OCI-LY1 (cell line): ENCODE data around the gene SERHL2.

Experiments used
- H2AFZ ChIP-seq: fragments of 200-600 bp; sonication (generic), shearing (Covaris generic); 2 replicates; pipeline ENCODE4 v1.6.0; 2014; ENCODE audit warnings: antibody characterized with exemption, mild to moderate bottlenecking, low read length
- H3F3A ChIP-seq: fragments of 200-600 bp; sonication (generic), shearing (Covaris generic); 2 replicates; pipeline ENCODE4 v1.6.0; 2014; ENCODE audit warnings: mild to moderate bottlenecking, antibody characterized with exemption, low read length, moderate library complexity; ENCODE audit not compliant: insufficient read depth
- H3K27ac ChIP-seq: fragments of 200-600 bp; sonication (generic); 2 replicates; pipeline ENCODE4 v1.5.1; 2014; ENCODE audit warnings: low read length, mixed run types, mild to moderate bottlenecking, low read depth; ENCODE audit not compliant: poor library complexity, severe bottlenecking
- H3K27me3 ChIP-seq: fragments of 200-600 bp; sonication (generic); 2 replicates; pipeline ENCODE4 v1.6.0; 2014; ENCODE audit warnings: antibody characterized with exemption, mild to moderate bottlenecking, low read length, moderate library complexity; ENCODE audit not compliant: insufficient read depth
- H3K36me3 ChIP-seq: fragments of 200-600 bp; sonication (generic); 2 replicates; pipeline ENCODE4 v1.6.1; 2014; ENCODE audit warnings: mild to moderate bottlenecking, antibody characterized with exemption, low read length, moderate library complexity, mixed read lengths; ENCODE audit not compliant: insufficient read depth
- H3K4me1 ChIP-seq: fragments of 200-600 bp; sonication (generic); 2 replicates; pipeline ENCODE4 v1.5.1; 2014; ENCODE audit warnings: mild to moderate bottlenecking, low read length, moderate library complexity; ENCODE audit not compliant: insufficient read depth, severe bottlenecking
- H3K4me2 ChIP-seq: fragments of 200-600 bp; sonication (generic), shearing (Covaris generic); 2 replicates; pipeline ENCODE4 v1.6.1; 2014; ENCODE audit warnings: low read length
- H3K4me3 ChIP-seq: fragments of 200-600 bp; sonication (generic); 2 replicates; pipeline ENCODE4 v1.5.1; 2014; ENCODE audit warnings: low read length, low read depth, mild to moderate bottlenecking, mixed read lengths; ENCODE audit not compliant: poor library complexity, severe bottlenecking
- H3K79me2 ChIP-seq: fragments of 200-600 bp; shearing (Covaris generic); 2 replicates; pipeline ENCODE4 v1.6.1; 2016; ENCODE audit warnings: mixed run types, low read length, mixed read lengths; ENCODE audit not compliant: insufficient read depth
- H3K9ac ChIP-seq: fragments of 200-600 bp; sonication (generic), shearing (Covaris generic); 2 replicates; pipeline ENCODE4 v1.6.1; 2014; ENCODE audit warnings: mild to moderate bottlenecking, low read length, mixed read lengths
- H3K9me2 ChIP-seq: fragments of 200-600 bp; sonication (generic), shearing (Covaris generic); 2 replicates; pipeline ENCODE4 v1.6.1; 2014; ENCODE audit warnings: low read depth, mild to moderate bottlenecking, low read length, mixed read lengths
- H3K9me3 ChIP-seq: fragments of 200-600 bp; shearing (Covaris generic); 2 replicates; pipeline ENCODE4 v1.6.1; 2014; ENCODE audit warnings: low read length, mixed read lengths
- H4K20me1 ChIP-seq: fragments of 200-600 bp; sonication (generic), shearing (Covaris generic); 2 replicates; pipeline ENCODE4 v1.6.0; 2016; ENCODE audit warnings: mild to moderate bottlenecking, low read length; ENCODE audit not compliant: insufficient read depth
- EZH2 ChIP-seq: fragments of 200-600 bp; sonication (generic), shearing (Covaris generic); IDR thresholded peaks from 2 replicates; pipeline ENCODE4 v1.8.0; 2017; ENCODE audit warnings: borderline replicate concordance, mixed run types, mild to moderate bottlenecking, antibody characterized with exemption, low read length, moderate library complexity, mixed read lengths
- TF ChIP-seq, protein P1 (sequence below): fragments of 200-600 bp; sonication (generic), shearing (Covaris generic); IDR thresholded peaks from 2 replicates; pipeline ENCODE4 v1.5.1; 2017; ENCODE audit warnings: mild to moderate bottlenecking, antibody characterized with exemption, low read length, moderate library complexity, mixed read lengths

Gene SERHL2

DNA sequence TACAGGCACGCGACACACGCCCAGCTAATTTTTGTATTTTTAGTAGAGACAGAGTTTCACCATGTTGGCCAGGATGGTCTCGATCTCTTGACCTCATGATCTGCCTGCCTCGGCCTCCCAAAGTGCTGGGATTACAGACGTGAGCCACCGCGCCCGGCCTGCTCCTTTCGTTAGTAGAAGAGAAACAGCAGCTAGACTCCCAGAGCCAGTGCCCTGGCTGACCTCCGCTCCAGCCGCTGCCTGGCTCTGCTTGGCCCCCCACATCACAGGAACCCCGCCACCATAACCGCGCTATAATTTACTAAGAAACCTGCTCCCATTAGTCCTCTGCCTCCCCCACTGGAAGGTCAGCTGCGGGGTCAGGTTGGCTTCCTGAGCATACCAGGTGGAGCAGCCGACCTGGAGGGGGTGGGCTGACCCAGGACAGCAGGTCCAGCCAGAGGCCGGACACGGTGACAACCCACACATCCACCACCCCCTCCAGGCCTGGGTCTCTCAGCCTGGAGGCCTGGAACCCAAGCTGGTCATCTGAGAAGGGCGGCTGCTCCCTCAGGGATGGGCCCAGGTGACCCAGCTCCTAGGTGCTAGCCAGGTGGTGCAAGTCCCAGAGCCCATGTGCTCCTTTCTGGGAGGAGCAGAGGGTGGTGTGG lies 68.4 kb downstream of the SERHL2 start:
- H3K4me2 ChIP-seq: no peak overlapping the region
- H3K79me2 ChIP-seq: no peaks in the 10 kb centered on the region
- H4K20me1 ChIP-seq: no peaks in the 10 kb centered on the region
- no peak overlapping the region for H3K4me3 ChIP-seq
- H3K9ac ChIP-seq: no peak overlapping the region
- no peak overlapping the region for H2AFZ ChIP-seq
- H3F3A ChIP-seq: no peaks in the 10 kb centered on the region
- H3K27ac ChIP-seq: no peak overlapping the region
- TF ChIP-seq, protein P1, sequence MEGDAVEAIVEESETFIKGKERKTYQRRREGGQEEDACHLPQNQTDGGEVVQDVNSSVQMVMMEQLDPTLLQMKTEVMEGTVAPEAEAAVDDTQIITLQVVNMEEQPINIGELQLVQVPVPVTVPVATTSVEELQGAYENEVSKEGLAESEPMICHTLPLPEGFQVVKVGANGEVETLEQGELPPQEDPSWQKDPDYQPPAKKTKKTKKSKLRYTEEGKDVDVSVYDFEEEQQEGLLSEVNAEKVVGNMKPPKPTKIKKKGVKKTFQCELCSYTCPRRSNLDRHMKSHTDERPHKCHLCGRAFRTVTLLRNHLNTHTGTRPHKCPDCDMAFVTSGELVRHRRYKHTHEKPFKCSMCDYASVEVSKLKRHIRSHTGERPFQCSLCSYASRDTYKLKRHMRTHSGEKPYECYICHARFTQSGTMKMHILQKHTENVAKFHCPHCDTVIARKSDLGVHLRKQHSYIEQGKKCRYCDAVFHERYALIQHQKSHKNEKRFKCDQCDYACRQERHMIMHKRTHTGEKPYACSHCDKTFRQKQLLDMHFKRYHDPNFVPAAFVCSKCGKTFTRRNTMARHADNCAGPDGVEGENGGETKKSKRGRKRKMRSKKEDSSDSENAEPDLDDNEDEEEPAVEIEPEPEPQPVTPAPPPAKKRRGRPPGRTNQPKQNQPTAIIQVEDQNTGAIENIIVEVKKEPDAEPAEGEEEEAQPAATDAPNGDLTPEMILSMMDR: no peak
- no peak for TF ChIP-seq EZH2
- peaks cover 20% of the 10 kb centered on the region for H3K36me3 ChIP-seq
- H3K9me3 ChIP-seq: no peaks in the 10 kb centered on the region
- H3K4me1 ChIP-seq: peaks cover 27% of the 10 kb centered on the region
- no peaks in the 10 kb centered on the region for H3K9me2 ChIP-seq
- H3K27me3 ChIP-seq: no peaks in the 10 kb centered on the region

DNA sequence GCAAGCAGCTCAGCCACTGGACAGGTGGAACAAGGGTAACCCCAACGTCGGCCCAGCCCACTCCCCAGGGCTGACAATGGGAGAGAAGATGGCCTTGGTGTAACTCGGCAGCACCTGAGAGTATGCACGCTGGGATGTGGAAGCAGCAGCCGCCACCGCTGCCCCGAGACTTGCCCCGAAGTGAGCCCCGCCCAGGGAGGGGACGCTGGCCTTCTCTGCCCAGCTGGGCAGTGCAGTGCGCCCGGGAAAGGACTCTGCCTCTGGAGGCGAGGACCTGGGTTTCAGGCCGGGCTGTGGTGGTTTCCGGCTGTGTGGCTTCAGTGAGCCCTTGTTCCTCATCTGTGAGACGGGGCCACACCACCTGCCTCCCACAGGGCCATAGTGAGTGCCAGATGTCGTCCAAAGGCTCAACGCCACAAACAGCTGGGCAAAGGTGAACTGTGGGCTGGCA lies 69.6 kb downstream of the SERHL2 start:
- no peak overlapping the region for H2AFZ ChIP-seq
- no peak overlapping the region for H3K4me3 ChIP-seq
- H3K9ac ChIP-seq: no peak overlapping the region
- TF ChIP-seq, protein P1: no peak
- no peak for TF ChIP-seq EZH2
- no peaks in the 10 kb centered on the region for H3K9me2 ChIP-seq
- no peaks in the 10 kb centered on the region for H3K79me2 ChIP-seq
- H3F3A ChIP-seq: no peaks in the 10 kb centered on the region
- peaks cover 20% of the 10 kb centered on the region for H3K4me1 ChIP-seq
- peak overlapping the region; percentile 26; the same call in 1 of the 2 replicates for H3K4me2 ChIP-seq
- no peaks in the 10 kb centered on the region for H3K9me3 ChIP-seq
- H3K27ac ChIP-seq: peak overlapping the region; percentile 76
- H3K27me3 ChIP-seq: no peaks in the 10 kb centered on the region
- peaks cover 31% of the 10 kb centered on the region for H3K36me3 ChIP-seq
- H4K20me1 ChIP-seq: no peaks in the 10 kb centered on the region
